GM21529 (cell line): Measurements from ENCODE around the gene ETF1.
"Not testable (repeated sequence)": the region's sequence is repeated elsewhere in the genome, so short reads cannot be mapped to it uniquely, and the experiment has no call there.

Experiments used
- ATAC-seq: cut with Tn5 transposase; IDR thresholded peaks from one replicate; pipeline ENCODE4 v1.9.1; 2021; ENCODE audit not compliant: unreplicated experiment

ETF1 gene

DNA sequence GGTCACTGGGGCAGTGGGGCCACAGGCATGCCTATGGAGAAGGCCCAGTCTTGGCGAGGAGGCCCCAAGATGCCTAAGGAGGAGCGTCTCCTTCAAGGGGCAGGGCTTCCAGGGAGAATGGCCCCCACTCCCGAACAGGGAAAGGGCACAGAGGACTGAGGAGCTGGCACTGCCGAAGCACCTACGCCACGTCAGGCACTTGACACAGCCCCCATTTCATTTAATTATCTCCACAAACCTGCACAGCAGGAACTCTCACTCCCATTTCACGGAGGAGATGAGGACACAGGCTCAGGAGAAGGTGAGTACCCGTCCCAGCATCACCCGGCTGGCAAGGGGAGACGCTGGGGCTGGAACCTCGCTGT is 51.8 kb downstream of the ETF1 start:
- ATAC-seq: no peak

DNA sequence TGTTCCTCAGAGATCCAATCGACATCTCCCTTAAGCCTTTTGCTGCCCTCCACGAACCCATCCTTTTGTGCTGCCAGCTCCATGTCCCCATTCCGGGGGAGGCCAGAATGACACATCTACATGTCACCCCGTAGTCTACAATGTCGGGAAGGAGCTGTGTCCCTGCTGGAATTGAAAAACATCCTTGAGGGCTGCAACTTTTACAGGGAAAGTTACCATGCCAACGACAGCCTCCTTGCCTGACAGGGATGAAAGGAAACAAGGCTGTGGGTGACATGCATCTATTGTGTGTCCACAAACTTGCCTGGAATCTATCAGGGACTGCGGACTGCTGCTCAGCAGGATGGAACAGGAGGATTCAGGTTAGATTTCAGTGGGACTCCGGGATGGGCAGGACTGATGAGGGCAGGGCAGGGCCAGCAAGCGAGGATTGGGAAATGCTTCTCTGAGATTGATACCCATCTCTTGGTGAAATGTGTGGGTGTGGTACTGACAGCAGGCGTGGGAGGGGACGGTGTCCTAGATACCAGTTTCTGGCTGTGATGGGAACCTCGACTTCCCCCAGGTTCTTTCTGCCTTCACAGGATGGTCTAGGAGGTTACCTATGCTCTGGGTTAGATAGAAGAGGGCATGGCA is 52.3 kb downstream of the ETF1 start:
- no peak for ATAC-seq

DNA sequence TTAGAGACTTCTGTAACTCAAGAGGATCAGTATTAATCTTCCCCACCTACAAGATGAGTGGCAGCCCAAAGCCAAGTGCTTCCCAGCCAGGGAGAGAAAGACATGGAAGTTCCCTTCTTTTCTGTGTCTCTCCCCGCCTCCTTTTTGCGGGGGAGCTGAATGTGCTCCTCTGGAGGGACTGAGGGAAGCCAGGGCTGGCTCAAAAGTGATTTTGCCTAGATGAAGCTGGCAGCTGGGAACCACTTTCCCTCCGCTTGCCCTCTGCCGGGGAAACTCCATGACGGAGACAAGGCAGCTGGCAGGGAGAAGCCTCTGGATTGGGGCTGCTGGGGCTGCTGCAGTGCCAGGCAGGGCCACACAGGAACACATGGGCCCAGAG is 53.4 kb downstream of the ETF1 start:
- no peak for ATAC-seq

DNA sequence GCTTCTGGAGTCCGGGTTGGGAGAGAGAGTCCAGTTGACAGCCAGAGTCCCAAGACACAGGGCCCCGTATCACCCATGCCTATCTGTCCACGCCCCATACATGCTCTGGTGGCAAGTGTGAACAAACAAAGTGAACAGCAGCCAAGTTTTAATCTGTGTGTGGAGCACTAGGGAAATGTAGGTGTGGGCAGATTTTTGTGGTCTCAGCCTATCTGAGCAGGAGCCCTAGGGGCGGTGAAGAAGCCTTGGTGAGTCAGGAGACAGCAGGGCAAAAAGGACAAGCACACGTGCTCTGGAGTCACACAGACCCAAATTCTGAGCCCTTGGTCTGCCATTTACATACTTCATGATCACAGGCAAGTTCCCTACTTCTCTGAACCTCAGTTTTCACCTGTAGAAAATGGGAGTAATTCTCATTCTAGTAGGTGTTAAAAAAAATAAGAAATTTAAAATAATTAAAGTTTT is 54.5 kb downstream of the ETF1 start:
- ATAC-seq: no peak

DNA sequence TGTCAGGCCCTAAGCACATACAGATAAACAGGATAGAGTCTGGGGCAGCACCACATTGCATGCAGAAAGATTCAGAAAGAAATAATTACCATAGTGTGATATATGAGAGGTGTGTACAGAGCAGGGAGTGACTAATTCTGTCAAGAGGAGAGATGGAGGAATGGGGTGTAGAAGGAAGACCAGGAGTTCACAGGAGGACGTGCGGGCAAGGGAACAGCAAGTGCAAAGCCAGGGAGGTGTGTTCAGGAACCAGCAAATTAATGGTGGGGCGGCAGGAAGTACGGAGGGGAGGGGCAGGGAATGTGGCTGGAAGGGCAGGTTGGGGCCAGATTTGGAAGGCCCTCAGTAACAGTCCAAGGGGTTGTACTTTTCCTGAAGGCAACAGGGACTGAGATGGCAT is 60.4 kb downstream of the ETF1 start:
- ATAC-seq: no peak

DNA sequence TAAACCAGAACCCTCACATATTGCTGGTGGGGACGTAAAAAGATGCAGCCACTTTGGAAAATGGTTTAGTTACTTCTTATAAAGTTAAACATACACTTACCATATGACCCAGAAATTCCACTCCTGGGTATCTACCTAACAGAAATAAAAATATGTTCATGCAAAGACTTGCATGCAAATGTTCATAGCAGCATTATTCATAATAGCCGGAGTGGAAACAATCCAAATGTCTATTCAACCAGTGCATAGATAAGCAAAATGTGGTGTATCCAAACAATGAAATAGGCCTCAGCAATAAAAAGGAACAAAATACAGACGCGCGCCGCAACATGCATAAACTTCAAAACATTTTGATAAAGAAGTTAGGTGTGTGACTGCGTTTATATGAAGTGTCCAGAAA is 66.1 kb downstream of the ETF1 start:
- no peak for ATAC-seq

DNA sequence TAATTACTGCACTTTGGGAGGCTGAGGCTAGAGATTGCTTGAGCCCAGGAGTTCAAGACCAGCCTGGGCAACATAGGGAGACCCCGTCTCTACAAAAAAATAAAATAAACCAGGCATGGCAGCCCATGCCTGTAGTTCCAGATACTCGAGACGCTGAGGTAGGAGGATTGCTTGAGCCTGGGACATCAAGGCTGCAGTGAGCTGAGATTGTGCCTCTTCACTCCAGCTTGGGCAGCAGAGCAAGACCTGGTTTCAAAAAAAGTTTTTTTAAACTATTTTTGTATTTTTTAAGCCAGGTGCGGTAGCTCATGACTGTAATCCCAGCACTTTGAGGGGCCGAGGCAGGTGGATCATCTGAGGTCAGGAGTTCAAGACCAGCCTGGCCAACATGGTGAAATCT is 69.9 kb downstream of the ETF1 start:
- not testable (repeated sequence) for ATAC-seq

DNA sequence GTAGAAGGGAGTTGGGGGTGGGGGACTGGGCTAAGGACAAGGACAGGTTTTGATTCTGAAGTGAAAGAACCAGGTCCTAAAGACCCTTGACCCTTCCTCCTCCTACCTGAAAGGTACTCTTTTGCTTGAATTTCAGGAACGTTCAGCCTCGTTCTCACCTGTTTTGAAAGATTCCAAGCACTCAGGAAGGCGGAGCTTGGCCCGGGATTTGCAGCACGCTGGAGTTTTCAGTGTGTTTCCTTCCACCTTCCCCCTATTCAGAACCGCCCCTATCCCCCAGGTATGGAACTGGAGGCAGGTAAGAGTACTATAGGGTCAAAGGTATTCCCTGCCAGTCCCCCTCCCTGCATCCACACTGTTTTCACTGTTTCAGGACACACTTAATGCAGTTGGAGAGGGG is 70.7 kb downstream of the ETF1 start:
- no peak for ATAC-seq

DNA sequence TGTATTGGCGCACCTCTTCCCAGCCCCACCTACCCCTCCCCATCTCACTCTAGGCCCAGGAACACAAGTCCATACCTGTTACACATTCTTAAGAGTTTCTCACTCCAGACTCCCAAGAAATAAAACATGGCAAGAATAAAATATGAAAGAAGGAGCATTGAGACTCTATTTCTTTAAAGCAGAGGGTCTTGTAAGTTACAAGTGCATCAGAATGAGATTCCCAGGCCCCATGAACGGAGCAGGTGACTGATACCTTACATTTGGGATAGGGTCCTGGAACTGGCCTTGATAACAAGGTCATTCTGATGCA is 72.0 kb downstream of the ETF1 start:
- no peak for ATAC-seq

DNA sequence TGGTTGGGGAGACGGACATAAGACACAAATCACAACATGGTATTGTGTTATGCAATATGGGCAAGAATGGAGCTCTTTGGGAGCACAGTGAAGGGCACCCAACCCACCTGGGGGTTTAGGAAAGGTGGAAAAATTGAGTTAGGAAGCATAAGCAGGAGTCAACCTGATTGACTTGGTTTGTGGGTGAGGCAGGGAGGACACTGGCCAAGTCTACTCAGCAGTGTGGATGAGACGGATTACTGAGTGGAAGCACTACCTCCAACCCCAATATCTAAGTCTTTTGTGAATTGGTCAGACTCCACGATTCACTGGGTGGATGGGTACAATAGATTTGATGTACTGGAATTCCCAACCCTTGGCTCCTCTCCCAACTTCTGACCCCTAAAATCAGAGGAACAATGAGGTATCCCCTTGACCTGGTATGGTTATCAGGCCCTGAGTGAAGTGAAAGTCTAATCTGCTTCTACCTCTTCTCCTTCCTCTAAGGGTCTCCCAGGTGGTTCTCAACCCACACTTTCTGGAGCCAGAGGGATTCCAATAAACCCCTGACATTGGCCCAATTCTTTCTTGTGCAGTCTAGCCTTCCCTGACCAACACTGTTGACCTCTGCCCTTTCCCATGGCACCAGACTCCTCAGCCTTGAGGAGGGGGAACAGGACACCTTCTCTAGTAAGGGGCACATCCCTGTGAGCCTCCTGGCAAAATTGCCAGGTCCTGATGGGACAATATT is 72.5 kb downstream of the ETF1 start:
- ATAC-seq: no peak

DNA sequence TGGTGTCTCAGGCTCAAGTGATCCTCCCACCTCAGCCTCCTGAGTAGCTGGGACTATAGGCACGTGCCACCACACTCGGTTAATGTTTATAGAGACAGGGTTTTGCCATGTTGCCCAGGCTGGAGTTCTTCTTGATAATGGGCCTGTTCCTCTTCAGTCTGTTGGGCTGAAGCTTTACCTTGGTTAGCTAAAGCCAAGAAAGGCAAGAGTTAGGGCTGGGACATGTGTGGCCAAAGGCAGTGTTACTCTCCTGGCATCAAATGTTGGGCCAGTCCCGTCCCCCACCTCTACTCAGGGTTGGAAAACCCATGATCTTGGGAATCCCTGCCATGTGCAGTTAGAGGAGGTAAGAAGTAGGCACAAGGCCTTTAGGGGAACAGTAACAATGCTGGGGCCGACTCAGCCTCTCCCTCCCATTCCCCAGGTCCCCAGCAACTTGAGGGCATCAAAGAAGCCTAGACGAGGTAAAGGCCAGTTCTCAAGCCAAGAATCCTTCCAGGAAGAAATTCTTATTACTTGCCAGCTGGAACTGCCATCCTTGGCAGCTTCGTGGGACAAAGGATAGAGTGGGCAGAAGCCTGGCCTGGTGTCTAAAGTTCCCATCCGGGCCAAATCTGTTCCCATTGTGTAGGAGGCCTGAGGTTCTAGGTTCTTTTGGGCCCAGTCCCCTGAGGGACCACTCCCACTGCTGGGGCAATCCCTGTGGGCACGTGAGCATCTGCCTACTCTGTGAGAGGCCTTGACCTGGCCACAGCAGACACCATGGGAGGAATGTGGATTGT is 73.3 kb downstream of the ETF1 start:
- no peak for ATAC-seq

DNA sequence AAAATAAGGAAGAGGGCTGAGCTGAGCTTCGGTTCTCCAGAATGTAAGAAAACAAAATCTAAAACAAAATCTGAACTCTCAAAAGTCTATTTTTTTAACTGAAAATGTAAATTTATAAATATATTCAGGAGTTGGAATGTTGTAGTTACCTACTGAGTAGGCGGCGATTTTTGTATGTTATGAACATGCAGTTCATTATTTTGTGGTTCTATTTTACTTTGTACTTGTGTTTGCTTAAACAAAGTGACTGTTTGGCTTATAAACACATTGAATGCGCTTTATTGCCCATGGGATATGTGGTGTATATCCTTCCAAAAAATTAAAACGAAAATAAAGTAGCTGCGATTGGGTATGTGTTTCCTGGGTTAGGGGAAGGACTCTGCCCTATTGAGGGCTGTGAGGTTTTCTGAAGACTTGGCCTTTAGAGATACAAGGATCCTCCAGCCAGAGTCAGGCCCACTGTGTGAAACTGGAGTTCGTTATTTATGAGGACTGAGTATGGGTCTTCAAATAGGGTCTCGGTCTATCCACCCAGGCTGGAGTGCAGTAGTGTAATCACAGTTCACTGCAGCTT is 74.0 kb downstream of the ETF1 start:
- no peak for ATAC-seq

DNA sequence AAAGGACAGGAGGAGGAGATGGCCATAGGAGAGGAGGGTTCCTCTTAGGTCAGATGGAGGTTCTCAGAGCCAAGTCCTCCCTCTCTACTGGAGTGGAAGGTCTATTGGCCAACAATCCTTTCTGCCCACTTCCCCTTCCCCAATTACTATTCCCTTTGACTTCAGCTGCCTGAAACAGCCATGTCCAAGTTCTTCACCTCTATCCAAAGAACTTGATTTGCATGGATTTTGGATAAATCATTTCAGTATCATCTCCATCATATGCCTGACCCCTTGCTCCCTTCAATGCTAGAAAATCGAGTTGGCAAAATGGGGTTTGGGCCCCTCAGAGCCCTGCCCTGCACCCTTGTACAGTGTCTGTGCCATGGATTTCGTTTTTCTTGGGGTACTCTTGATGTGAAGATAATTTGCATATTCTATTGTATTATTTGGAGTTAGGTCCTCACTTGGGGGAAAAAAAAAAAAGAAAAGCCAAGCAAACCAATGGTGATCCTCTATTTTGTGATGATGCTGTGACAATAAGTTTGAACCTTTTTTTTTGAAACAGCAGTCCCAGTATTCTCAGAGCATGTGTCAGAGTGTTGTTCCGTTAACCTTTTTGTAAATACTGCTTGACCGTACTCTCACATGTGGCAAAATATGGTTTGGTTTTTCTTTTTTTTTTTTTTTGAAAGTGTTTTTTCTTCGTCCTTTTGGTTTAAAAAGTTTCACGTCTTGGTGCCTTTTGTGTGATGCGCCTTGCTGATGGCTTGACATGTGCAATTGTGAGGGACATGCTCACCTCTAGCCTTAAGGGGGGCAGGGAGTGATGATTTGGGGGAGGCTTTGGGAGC is 74.7 kb downstream of the ETF1 start:
- no peak for ATAC-seq

DNA sequence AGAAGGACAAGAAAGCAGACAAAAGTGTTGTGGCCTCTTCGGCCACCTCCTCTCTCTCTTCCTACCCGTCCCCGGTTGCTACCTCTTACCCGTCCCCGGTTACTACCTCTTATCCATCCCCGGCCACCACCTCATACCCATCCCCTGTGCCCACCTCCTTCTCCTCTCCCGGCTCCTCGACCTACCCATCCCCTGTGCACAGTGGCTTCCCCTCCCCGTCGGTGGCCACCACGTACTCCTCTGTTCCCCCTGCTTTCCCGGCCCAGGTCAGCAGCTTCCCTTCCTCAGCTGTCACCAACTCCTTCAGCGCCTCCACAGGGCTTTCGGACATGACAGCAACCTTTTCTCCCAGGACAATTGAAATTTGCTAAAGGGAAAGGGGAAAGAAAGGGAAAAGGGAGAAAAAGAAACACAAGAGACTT is 75.3 kb downstream of the ETF1 start:
- ATAC-seq: no peak

DNA sequence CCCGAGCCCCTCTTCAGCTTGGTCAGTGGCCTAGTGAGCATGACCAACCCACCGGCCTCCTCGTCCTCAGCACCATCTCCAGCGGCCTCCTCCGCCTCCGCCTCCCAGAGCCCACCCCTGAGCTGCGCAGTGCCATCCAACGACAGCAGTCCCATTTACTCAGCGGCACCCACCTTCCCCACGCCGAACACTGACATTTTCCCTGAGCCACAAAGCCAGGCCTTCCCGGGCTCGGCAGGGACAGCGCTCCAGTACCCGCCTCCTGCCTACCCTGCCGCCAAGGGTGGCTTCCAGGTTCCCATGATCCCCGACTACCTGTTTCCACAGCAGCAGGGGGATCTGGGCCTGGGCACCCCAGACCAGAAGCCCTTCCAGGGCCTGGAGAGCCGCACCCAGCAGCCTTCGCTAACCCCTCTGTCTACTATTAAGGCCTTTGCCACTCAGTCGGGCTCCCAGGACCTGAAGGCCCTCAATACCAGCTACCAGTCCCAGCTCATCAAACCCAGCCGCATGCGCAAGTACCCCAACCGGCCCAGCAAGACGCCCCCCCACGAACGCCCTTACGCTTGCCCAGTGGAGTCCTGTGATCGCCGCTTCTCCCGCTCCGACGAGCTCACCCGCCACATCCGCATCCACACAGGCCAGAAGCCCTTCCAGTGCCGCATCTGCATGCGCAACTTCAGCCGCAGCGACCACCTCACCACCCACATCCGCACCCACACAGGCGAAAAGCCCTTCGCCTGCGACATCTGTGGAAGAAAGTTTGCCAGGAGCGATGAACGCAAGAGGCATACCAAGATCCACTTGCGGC is 75.9 kb downstream of the ETF1 start:
- no peak for ATAC-seq

DNA sequence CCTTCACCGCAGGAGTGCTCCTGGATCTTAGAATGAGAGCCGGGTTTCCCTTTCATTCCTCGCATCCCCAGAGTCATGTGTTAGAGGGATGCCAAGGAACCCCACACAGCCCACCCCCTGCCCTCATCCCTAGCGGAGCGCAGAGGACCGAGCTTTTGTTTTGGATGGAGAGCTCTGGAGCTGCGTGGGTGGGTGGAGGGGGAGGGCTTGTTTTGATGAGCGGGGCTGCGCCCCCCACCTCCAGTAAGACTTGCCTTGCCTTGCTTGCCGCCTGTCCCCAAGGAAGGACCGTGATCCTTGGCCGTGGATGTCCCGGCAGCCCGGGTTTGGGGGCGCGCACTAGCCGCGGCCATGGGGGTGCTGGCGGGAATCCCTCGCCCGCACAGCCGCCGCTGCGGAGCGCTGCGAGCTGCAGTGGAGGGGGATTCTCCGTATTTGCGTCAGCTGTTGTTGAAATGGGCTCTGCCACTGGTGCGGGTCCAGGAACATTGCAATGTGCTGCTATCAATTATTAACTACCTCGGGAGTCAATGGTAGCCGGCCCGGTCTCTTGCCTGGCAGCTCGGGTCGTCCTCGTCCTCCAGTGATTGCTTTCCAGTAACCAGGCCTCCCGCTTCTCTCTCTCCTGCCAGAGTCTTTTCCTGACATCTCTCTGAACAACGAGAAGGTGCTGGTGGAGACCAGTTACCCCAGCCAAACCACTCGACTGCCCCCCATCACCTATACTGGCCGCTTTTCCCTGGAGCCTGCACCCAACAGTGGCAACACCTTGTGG is 76.7 kb downstream of the ETF1 start:
- ATAC-seq: no peak

DNA sequence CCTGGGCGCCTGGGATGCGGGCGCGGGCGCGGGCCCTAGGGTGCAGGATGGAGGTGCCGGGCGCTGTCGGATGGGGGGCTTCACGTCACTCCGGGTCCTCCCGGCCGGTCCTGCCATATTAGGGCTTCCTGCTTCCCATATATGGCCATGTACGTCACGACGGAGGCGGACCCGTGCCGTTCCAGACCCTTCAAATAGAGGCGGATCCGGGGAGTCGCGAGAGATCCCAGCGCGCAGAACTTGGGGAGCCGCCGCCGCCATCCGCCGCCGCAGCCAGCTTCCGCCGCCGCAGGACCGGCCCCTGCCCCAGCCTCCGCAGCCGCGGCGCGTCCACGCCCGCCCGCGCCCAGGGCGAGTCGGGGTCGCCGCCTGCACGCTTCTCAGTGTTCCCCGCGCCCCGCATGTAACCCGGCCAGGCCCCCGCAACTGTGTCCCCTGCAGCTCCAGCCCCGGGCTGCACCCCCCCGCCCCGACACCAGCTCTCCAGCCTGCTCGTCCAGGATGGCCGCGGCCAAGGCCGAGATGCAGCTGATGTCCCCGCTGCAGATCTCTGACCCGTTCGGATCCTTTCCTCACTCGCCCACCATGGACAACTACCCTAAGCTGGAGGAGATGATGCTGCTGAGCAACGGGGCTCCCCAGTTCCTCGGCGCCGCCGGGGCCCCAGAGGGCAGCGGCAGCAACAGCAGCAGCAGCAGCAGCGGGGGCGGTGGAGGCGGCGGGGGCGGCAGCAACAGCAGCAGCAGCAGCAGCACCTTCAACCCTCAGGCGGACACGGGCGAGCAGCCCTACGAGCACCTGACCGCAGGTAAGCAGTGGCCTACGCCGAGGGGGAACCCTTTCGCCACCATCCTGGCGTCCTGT is 77.5 kb downstream of the ETF1 start, which contains the start of gene EGR1:
EGR1 (plus strand) TSS at position 219 of the 864 bp plus-strand sequence; CDS start at position 502, 283 bp downstream.
- peak; percentile 54 for ATAC-seq
